OCI-LY3 (cell line): ENCODE data around the gene STARD5.
"Not testable (repeated sequence)": the region's sequence is repeated elsewhere in the genome, so short reads cannot be mapped to it uniquely, and the experiment has no call there.

Experiments used
- H2AFZ ChIP-seq: fragments of 200-600, 300-600 bp; shearing (Covaris generic); 2 replicates; pipeline ENCODE4 v1.6.0; 2014; ENCODE audit warnings: antibody characterized with exemption, low read depth, low read length
- H3K27ac ChIP-seq: fragments of 200-600, 300-600 bp; sonication (generic); 2 replicates; pipeline ENCODE4 v1.5.1; 2014; ENCODE audit warnings: mild to moderate bottlenecking, low read length, moderate library complexity, mixed read lengths
- H3K27me3 ChIP-seq: fragments of 200-600, 300-600 bp; sonication (generic); 2 replicates; pipeline ENCODE4 v1.6.1; 2014; ENCODE audit warnings: low read depth, low read length, mixed read lengths
- H3K36me3 ChIP-seq: fragments of 200-600, 300-600 bp; sonication (generic); replicated peaks from 2 replicates; pipeline ENCODE3; 2014; ENCODE audit warnings: low read depth, low read length, mixed read lengths
- H3K4me1 ChIP-seq: fragments of 300-600, 200-600 bp; sonication (generic); 2 replicates; pipeline ENCODE4 v1.6.1; 2014; ENCODE audit warnings: low read length, mixed read lengths
- H3K4me2 ChIP-seq: fragments of 200-600, 300-600 bp; sonication (generic); 2 replicates; pipeline ENCODE4 v1.6.1; 2014; ENCODE audit warnings: low read length, mixed read lengths
- H3K4me3 ChIP-seq: fragments of 300-600, 200-600 bp; sonication (generic); 2 replicates; pipeline ENCODE4 v1.5.1; 2014; ENCODE audit warnings: antibody characterized with exemption, mild to moderate bottlenecking, low read length, moderate library complexity
- H3K79me2 ChIP-seq: fragments of 300-600, 200-600 bp; shearing (Covaris generic); 2 replicates; pipeline ENCODE4 v1.6.1; 2014; ENCODE audit warnings: mild to moderate bottlenecking, low read length, mixed read lengths
- H3K9ac ChIP-seq: fragments of 300-600, 200-600 bp; shearing (Covaris generic); 2 replicates; pipeline ENCODE4 v1.6.0; 2014; ENCODE audit warnings: mild to moderate bottlenecking, low read length, moderate library complexity
- H3K9me3 ChIP-seq: fragments of 200-600, 300-600 bp; shearing (Covaris generic); 2 replicates; pipeline ENCODE4 v1.6.1; 2014; ENCODE audit warnings: low read length, mixed read lengths; ENCODE audit not compliant: insufficient read depth
- H4K20me1 ChIP-seq: fragments of 200-600, 300-600 bp; sonication (generic); 2 replicates; pipeline ENCODE4 v1.6.1; 2016; ENCODE audit warnings: low read length, mixed read lengths; ENCODE audit not compliant: insufficient read depth
- CTCF ChIP-seq: fragments of 200-600, 300-600 bp; sonication (generic); IDR thresholded peaks from 2 replicates; pipeline ENCODE4 v1.5.1; 2014; ENCODE audit warnings: antibody characterized with exemption, low read length, low read depth
- EZH2phosphoT487 ChIP-seq: fragments of 200-600 bp; shearing (Covaris generic); IDR thresholded peaks from 2 replicates; pipeline ENCODE4 v1.6.1; 2018; ENCODE audit warnings: antibody characterized with exemption, mixed run types, low read depth

STARD5 gene

DNA sequence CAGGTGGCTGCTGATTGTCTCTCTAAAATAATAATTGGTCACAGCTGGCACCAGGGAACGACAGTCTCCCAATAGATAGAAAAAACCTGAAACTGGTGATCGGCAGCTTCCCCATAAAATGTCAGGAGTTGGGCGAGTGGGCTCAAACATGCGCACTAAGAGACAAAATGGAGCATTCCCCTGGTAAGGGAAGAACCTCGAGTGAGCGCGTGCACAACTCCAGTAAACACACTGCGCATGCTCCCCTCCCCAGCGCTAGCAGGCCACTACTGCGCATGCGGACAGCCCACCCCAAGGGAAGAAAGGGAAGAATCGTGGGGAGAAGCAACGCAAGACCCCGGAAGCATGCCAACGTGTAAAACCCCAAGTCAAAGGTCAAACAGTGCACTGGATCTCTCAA is 7.7 kb upstream of the STARD5 start:
- no peaks in the 10 kb centered on the region for H4K20me1 ChIP-seq
- no peak overlapping the region for H2AFZ ChIP-seq
- no peak overlapping the region for H3K9ac ChIP-seq
- no peaks in the 10 kb centered on the region for H3K9me3 ChIP-seq
- peaks cover 6% of the 10 kb centered on the region for H3K4me1 ChIP-seq
- no peak overlapping the region for H3K4me2 ChIP-seq
- TF ChIP-seq EZH2phosphoT487 = no peak
- no peak for TF ChIP-seq CTCF
- no peak overlapping the region for H3K4me3 ChIP-seq
- no peaks in the 10 kb centered on the region for H3K27me3 ChIP-seq
- H3K36me3 ChIP-seq = no peaks in the 10 kb centered on the region
- H3K27ac ChIP-seq = no peak overlapping the region
- H3K79me2 ChIP-seq = no peaks in the 10 kb centered on the region

GRCh38 chr15:81331141-81331540 is 7.2 kb upstream of the STARD5 start:
- H3K9ac ChIP-seq, H3K4me3 ChIP-seq, H3K36me3 ChIP-seq, H3K79me2 ChIP-seq, H4K20me1 ChIP-seq, H3K4me2 ChIP-seq, H3K27me3 ChIP-seq, H3K9me3 ChIP-seq, H3K27ac ChIP-seq, H3K4me1 ChIP-seq, H2AFZ ChIP-seq: not testable (repeated sequence)

DNA sequence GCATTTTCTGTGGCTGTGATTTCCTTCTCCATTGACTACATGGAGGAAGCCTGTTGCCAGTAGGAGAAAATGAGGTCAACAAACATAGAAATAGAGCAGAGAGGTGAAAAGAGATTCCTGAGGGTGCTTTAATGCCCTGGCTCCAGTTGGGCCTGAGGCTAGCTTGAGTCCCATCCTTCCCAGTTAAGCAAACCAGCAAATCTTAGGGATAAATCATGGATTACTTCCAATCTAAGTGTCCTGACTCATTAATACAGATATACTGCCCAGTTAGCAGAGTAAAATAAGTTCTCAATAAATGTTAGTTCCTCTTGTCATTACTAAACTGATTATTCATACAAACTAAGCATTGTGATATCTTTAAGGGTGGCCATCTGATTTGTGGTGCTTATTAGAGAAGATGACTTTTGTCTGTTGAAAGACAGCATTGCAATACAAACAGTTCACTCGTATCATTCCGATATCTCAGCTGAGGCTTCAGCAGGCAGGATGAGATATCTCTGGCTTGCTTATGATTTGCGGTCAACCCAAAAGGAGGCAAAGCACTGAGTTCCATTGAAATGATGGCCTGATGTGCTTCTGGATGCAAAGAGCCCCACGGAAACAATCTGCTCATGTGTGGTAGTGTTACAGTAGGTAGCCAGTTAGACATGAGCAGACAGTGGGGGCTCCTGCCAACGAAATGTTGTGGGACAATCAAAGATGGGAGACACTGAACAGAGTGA is 6.6 kb upstream of the STARD5 start:
- H3K36me3 ChIP-seq = no peaks in the 10 kb centered on the region
- H3K9ac ChIP-seq = no peak overlapping the region
- TF ChIP-seq EZH2phosphoT487 (no peak), CTCF (no peak)
- no peaks in the 10 kb centered on the region for H4K20me1 ChIP-seq
- peaks cover 6% of the 10 kb centered on the region for H3K4me1 ChIP-seq
- no peaks in the 10 kb centered on the region for H3K27me3 ChIP-seq
- no peak overlapping the region for H2AFZ ChIP-seq
- no peaks in the 10 kb centered on the region for H3K9me3 ChIP-seq
- no peaks in the 10 kb centered on the region for H3K79me2 ChIP-seq
- no peak overlapping the region for H3K27ac ChIP-seq
- no peak overlapping the region for H3K4me3 ChIP-seq
- no peak overlapping the region for H3K4me2 ChIP-seq

- Histone ChIP-seq H3K9me3 (no peaks in the 10 kb centered on the region), H2AFZ (no peak overlapping the region), H3K4me2 (no peak overlapping the region), H3K9ac (no peak overlapping the region), H3K36me3 (no peaks in the 10 kb centered on the region), H3K27me3 (no peaks in the 10 kb centered on the region), H3K4me3 (no peak overlapping the region), H3K79me2 (no peaks in the 10 kb centered on the region), H3K4me1 (peaks cover 11% of the 10 kb centered on the region), H4K20me1 (no peaks in the 10 kb centered on the region), H3K27ac (no peak overlapping the region)
- no peak for TF ChIP-seq CTCF
These were observed 5.5 kb upstream of the STARD5 start for GRCh38 chr15:81329446-81329845.
